Fibroblast of lung (primary cell): Measurements from ENCODE around the gene GXYLT1. TPM values are rescaled to one million over a fixed set of nuclear protein-coding genes. Genes with fewer than 3 reads are reported as not detected.
A peak's percentile ranks its signal among the peaks of the same experiment; 100 is the strongest.

Experiments used
- DNase-seq, 2 donors: peaks; one replicate each; pipeline versions ENCODE4 v3.0.0 to v3.0.0-alpha.2; 2010; ENCODE audit warnings: low read depth in 2 of 2
- H2AFZ ChIP-seq: 2 replicates; pipeline ENCODE4 v1.5.1; 2012; ENCODE audit warnings: low read length, control low read depth, inconsistent platforms
- H3K27ac ChIP-seq: 2 replicates; pipeline ENCODE4 v1.5.1; 2011; ENCODE audit warnings: low read length, control low read depth; ENCODE audit not compliant: insufficient read depth
- H3K27me3 ChIP-seq: 2 replicates; pipeline ENCODE4 v1.5.1; 2011; ENCODE audit warnings: mild to moderate bottlenecking, low read length; ENCODE audit not compliant: control insufficient read depth, insufficient read depth
- H3K36me3 ChIP-seq: 2 replicates; pipeline ENCODE4 v1.5.1; 2011; ENCODE audit warnings: low read length; ENCODE audit not compliant: control insufficient read depth, insufficient read depth
- H3K4me1 ChIP-seq: 2 replicates; pipeline ENCODE4 v1.5.1; 2011; ENCODE audit warnings: low read length; ENCODE audit not compliant: control insufficient read depth, insufficient read depth; ENCODE audit errors: extremely low read depth
- H3K4me2 ChIP-seq: 2 replicates; pipeline ENCODE4 v1.5.1; 2011; ENCODE audit warnings: low read length, control low read depth; ENCODE audit not compliant: insufficient read depth; ENCODE audit errors: extremely low read depth
- H3K4me3 ChIP-seq, 4 experiments: fragments of 200-600 bp in 1 of 4; sonication (generic) in 1 of 4; replicated peaks in 1 of 4; 2 replicates each; pipeline ENCODE4 v1.5.1; 2011 to 2016; ENCODE audit warnings: low read length in 4 of 4, low read depth in 3 of 4, mild to moderate bottlenecking in 3 of 4, control low read depth in 2 of 4, inconsistent platforms in 1 of 4, mixed read lengths in 1 of 4; ENCODE audit not compliant: insufficient read depth in 1 of 4; ENCODE audit errors: control extremely low read depth in 1 of 4
- H3K79me2 ChIP-seq: 2 replicates; pipeline ENCODE4 v1.5.1; 2012; ENCODE audit warnings: mild to moderate bottlenecking, low read length, inconsistent platforms; ENCODE audit not compliant: control insufficient read depth, insufficient read depth
- H3K9ac ChIP-seq: 2 replicates; pipeline ENCODE4 v1.5.1; 2011; ENCODE audit warnings: mild to moderate bottlenecking, low read length, control low read depth; ENCODE audit not compliant: insufficient read depth
- H3K9me3 ChIP-seq: 2 replicates; pipeline ENCODE4 v1.5.1; 2012; ENCODE audit warnings: low read depth, low read length; ENCODE audit not compliant: control insufficient read depth, insufficient read depth
- H4K20me1 ChIP-seq: 2 replicates; pipeline ENCODE4 v1.5.1; 2011; ENCODE audit warnings: low read length; ENCODE audit not compliant: control insufficient read depth, insufficient read depth; ENCODE audit errors: extremely low read depth
- EZH2 ChIP-seq: IDR thresholded peaks from 2 replicates; pipeline ENCODE4 v1.5.1; 2012; ENCODE audit warnings: low read length, control low read depth, mild to moderate bottlenecking; ENCODE audit errors: missing control alignments
- polyA plus RNA-seq, 2 donors: library from polyadenylated mRNA; depleted of rRNA in 1 of 2; stranded (reverse) in 1 of 2; unstranded in 1 of 2; fragments of >200 nt; gene quantifications; 2 replicates each; pipeline ENCODE4 v1.2.1, GENCODE V29; 2011 to 2012; ENCODE audit warnings: missing spikeins in 1 of 2
- total RNA-seq: library from RNA; depleted of rRNA; stranded (reverse); fragments of >200 nt; gene quantifications from 2 replicates; pipeline ENCODE4 v1.2.1, GENCODE V29; 2014
- TF ChIP-seq, protein P1 (sequence below), 2 donors: IDR thresholded peaks in 1 of 2; conservative IDR thresholded peaks in 1 of 2; 1 replicate in 1 of 2; 2 replicates in 1 of 2; pipeline ENCODE4 v1.5.1; 2011 to 2012; ENCODE audit warnings: low read length in 2 of 2, control low read depth in 1 of 2, inconsistent platforms in 1 of 2, low read depth in 1 of 2, mild to moderate bottlenecking in 1 of 2

The GXYLT1 gene
- total and polyA plus RNA-seq, 2 donors (not counting 1 experiment from before 2014, with no cell fraction given): 10.7 to 14.8 TPM

DNA sequence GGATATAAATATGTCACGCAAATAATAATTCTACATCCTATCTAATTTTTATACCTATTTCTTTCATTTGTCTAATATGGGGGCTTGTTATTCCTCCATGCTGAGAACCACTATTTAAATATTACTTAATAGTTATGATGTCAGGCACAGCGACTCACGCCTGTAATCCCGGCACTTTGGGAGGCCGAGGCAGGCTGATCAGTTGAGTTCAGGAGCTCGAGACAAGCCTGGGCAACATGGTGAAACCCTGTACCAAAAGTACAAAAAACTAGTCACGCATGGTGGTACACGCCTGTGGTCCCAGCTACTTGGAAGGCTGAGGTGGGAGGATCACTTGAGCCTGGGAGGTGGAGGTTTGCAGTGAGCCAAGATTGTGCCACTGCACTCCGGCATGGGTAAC, 45.2 kb downstream of the GXYLT1 start:
- Histone ChIP-seq H3K27ac (no peak overlapping the region), H3K79me2 (no peaks in the 10 kb centered on the region), H3K9me3 (no peaks in the 10 kb centered on the region), H3K4me2 (no peak overlapping the region), H3K36me3 (no peaks in the 10 kb centered on the region), H3K4me1 (no peaks in the 10 kb centered on the region), H3K27me3 (no peaks in the 10 kb centered on the region), H4K20me1 (no peaks in the 10 kb centered on the region), H2AFZ (no peak overlapping the region), H3K9ac (no peak overlapping the region), H3K4me3 (no peak overlapping the region)
- no peak for DNase-seq
- TF ChIP-seq, protein P1, sequence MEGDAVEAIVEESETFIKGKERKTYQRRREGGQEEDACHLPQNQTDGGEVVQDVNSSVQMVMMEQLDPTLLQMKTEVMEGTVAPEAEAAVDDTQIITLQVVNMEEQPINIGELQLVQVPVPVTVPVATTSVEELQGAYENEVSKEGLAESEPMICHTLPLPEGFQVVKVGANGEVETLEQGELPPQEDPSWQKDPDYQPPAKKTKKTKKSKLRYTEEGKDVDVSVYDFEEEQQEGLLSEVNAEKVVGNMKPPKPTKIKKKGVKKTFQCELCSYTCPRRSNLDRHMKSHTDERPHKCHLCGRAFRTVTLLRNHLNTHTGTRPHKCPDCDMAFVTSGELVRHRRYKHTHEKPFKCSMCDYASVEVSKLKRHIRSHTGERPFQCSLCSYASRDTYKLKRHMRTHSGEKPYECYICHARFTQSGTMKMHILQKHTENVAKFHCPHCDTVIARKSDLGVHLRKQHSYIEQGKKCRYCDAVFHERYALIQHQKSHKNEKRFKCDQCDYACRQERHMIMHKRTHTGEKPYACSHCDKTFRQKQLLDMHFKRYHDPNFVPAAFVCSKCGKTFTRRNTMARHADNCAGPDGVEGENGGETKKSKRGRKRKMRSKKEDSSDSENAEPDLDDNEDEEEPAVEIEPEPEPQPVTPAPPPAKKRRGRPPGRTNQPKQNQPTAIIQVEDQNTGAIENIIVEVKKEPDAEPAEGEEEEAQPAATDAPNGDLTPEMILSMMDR (conservative IDR thresholded peaks at IDR 0.05 in 1 of 2, IDR thresholded peaks at IDR 0.05 in 1 of 2; ENCODE audit: low read depth in 1 of 2, low read length in 2 of 2): no peak
- TF ChIP-seq EZH2: no peak

DNA sequence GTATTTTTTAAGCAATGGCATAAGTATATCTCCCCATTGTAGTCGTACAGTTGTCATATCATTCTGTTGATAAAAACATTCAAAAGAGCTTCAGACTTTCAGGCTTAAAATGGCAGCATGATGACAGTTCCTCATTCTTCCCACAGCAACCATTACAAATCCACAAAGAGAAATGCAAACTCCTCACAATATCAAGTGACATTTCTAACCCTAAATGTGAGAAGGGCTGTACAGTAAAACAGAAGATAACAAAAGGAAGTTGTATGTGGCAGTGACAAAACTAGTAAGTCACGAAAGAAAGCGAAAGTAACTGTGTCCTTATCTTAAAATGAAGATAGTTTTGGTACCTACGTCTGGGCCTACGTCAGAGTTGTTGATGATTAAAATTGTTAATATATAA, 46.7 kb downstream of the GXYLT1 start:
- Histone ChIP-seq H3K4me3 (peak overlapping the region in 1 of 4 experiments; percentile 0), H2AFZ (no peak overlapping the region), H3K9ac (no peak overlapping the region), H3K27ac (no peak overlapping the region), H4K20me1 (no peaks in the 10 kb centered on the region), H3K36me3 (no peaks in the 10 kb centered on the region), H3K79me2 (no peaks in the 10 kb centered on the region), H3K4me1 (no peaks in the 10 kb centered on the region), H3K9me3 (no peaks in the 10 kb centered on the region), H3K27me3 (no peaks in the 10 kb centered on the region), H3K4me2 (peak overlapping the region; percentile 23)
- no peak for DNase-seq
- TF ChIP-seq EZH2: no peak
- TF ChIP-seq, protein P1 (conservative IDR thresholded peaks at IDR 0.05 in 1 of 2, IDR thresholded peaks at IDR 0.05 in 1 of 2; ENCODE audit: low read depth in 1 of 2, low read length in 2 of 2): no peak

DNA sequence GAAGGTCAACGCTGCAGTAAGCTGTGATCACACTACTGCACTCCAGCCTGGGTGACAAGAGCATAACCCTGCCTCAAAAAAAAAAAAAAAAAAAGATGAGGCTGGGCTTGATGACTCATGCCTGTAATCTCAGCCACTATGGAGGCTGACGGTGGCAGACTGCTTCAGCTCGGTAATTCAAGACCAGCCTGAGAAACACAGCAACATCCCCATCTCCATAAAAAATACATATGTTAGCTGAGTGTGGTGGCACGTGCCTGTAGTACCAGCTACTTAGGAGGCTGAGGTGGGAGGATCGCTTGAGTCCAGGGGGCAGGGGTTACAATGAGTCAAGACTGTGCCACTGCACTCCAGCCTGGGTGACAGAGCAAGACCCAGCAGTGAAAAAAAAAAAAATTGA, 50.4 kb downstream of the GXYLT1 start:
- H3K9ac ChIP-seq: no peak overlapping the region
- no peak overlapping the region for H3K4me3 ChIP-seq
- no peaks in the 10 kb centered on the region for H4K20me1 ChIP-seq
- H3K4me1 ChIP-seq: peaks cover 2% of the 10 kb centered on the region
- no peaks in the 10 kb centered on the region for H3K36me3 ChIP-seq
- no peak overlapping the region for H3K27ac ChIP-seq
- peak; percentile 56 to 76 for DNase-seq
- H3K27me3 ChIP-seq: no peaks in the 10 kb centered on the region
- H3K9me3 ChIP-seq: no peaks in the 10 kb centered on the region
- no peaks in the 10 kb centered on the region for H3K79me2 ChIP-seq
- H2AFZ ChIP-seq: no peak overlapping the region
- no peak for TF ChIP-seq EZH2
- TF ChIP-seq, protein P1 (conservative IDR thresholded peaks at IDR 0.05 in 1 of 2, IDR thresholded peaks at IDR 0.05 in 1 of 2; ENCODE audit: low read depth in 1 of 2, low read length in 2 of 2): no peak
- H3K4me2 ChIP-seq: no peak overlapping the region
